Suprapubic skin (tissue), 4 donors: ENCODE data around the gene STT3A.

Experiments
- EP300 ChIP-seq: sonication (generic); formaldehyde crosslinking; IDR thresholded peaks from one replicate; pipeline ENCODE4 v1.6.1; 2017; ENCODE audit warnings: antibody characterized with exemption
- POLR2A ChIP-seq, 2 donors: fragments of 450-650 bp; IDR thresholded peaks; one replicate each; pipeline ENCODE4 v1.6.1; 2017; ENCODE audit warnings: antibody characterized with exemption in 2 of 2, mild to moderate bottlenecking in 2 of 2, moderate library complexity in 2 of 2
- POLR2AphosphoS5 ChIP-seq, 3 donors: sonication (generic); formaldehyde crosslinking; IDR thresholded peaks; one replicate each; pipeline ENCODE4 v1.6.1; 2017; ENCODE audit warnings: antibody characterized with exemption in 3 of 3
- TF ChIP-seq, protein P1 (sequence below), 2 donors: fragments of 200-600 bp in 1 of 2; fragments of 450-650 bp in 1 of 2; sonication (generic) in 1 of 2; IDR thresholded peaks; one replicate each; pipeline ENCODE4 v1.5.1; 2016 to 2019; ENCODE audit warnings: antibody characterized with exemption in 2 of 2, mild to moderate bottlenecking in 1 of 2, moderate library complexity in 1 of 2

- TF ChIP-seq EP300 (no peak), POLR2AphosphoS5 (IDR thresholded peaks at IDR 0.05) (no peak), POLR2A (IDR thresholded peaks at IDR 0.05) (no peak)
- TF ChIP-seq, protein P1, sequence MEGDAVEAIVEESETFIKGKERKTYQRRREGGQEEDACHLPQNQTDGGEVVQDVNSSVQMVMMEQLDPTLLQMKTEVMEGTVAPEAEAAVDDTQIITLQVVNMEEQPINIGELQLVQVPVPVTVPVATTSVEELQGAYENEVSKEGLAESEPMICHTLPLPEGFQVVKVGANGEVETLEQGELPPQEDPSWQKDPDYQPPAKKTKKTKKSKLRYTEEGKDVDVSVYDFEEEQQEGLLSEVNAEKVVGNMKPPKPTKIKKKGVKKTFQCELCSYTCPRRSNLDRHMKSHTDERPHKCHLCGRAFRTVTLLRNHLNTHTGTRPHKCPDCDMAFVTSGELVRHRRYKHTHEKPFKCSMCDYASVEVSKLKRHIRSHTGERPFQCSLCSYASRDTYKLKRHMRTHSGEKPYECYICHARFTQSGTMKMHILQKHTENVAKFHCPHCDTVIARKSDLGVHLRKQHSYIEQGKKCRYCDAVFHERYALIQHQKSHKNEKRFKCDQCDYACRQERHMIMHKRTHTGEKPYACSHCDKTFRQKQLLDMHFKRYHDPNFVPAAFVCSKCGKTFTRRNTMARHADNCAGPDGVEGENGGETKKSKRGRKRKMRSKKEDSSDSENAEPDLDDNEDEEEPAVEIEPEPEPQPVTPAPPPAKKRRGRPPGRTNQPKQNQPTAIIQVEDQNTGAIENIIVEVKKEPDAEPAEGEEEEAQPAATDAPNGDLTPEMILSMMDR (IDR thresholded peaks at IDR 0.05), result no peak
Observed at GRCh38 chr11:125637840-125638239, 45.2 kb downstream of the STT3A start.
